SH-SY5Y (cell line): Measurements from ENCODE around the gene AAGAB.

Experiments
- GATA2 ChIP-seq: IDR thresholded peaks from 2 replicates; pipeline ENCODE4 v1.6.1; 2011; ENCODE audit warnings: mild to moderate bottlenecking, low read depth, low read length
- GATA3 ChIP-seq: IDR thresholded peaks from 2 replicates; pipeline ENCODE4 v1.6.1; 2011; ENCODE audit warnings: low read depth, mild to moderate bottlenecking, low read length, moderate library complexity

Gene AAGAB

GRCh38 chr15:67189326-67190051 is 65.0 kb downstream of the AAGAB start:
- no peak for TF ChIP-seq GATA3
- TF ChIP-seq GATA2: no peak

DNA sequence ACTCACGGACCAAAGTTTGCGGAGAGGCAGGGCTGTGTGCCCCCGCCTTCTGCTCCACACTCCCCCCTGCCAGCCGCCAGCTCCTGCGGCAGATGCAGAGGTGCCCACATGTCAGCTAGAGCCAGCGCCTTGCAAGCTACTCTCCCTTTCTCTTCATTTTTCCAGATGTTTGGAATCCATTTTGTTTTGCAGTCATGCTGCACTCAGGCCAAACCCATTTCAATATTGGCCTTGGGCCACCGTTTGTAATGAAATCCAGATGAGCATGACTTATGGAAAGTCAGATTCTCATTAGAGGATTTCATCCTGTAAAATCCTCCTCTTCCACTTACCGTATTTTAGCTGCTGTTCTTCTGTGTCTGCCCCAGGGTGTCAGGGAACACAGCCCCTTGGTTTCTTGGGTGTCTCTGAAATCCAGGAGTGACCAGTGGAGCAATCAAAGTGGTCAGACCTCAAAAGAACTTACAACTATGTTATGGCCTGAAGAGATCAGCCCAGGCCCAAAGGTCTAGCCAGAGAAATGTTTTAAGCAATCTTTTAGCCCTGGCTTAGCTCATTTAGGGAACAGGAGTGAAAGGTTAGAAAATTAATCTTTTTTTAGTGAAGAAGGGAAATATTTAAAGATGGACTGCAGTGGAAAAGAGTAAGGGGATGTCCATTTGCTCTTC is 65.8 kb downstream of the AAGAB start:
- no peak for TF ChIP-seq GATA3
- TF ChIP-seq GATA2: no peak

DNA sequence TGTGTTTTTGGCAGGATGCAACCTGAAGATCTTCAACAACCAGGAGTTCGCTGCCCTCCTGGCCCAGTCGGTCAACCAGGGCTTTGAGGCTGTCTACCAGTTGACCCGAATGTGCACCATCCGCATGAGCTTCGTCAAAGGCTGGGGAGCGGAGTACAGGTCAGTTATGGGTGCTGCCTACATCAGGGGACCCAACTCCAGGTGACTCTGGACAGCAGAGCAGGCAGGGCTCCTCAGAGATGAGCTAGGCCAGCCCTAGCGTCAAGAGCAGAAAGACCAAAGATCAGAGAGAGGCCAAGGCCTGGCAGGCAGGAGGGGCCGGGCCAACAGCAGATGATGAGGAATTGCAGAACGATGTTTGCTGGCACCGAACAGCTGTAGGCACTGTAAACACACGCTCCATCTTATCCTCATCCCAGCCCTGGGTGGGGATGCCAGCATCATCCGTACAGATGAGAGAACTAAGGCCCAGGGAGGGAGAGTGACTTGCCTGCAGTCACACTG is 67.1 kb downstream of the AAGAB start:
- no peak for TF ChIP-seq GATA3
- TF ChIP-seq GATA2: no peak

- TF ChIP-seq GATA3 (no peak), GATA2 (no peak)
These were observed 67.8 kb downstream of the AAGAB start for GRCh38 chr15:67186688-67187087.

- no peak for TF ChIP-seq GATA2
These were observed 68.2 kb downstream of the AAGAB start for GRCh38 chr15:67186226-67186649.

- TF ChIP-seq GATA3 (no peak), GATA2 (no peak)
These were observed 68.7 kb downstream of the AAGAB start for GRCh38 chr15:67185621-67186225.

DNA sequence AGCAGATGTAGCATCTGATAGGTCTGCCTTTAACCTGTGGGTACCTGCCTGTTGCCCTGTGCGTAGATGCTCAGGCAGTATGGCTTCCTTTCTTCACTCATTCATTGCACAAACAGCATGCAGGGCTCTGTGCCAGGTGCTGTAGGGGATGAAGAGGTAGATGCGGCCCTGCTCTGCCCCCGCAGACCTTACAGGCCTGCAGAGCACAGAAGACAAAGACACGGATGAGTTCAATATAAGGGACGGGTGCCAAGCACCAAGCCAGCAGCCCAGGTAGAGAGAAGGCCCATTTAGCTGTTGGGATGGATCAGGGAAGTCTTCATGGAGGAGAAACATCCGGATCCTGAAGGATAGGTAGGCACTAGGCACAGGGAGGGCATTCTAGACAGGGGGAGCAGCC is 69.4 kb downstream of the AAGAB start:
- no peak for TF ChIP-seq GATA3
- no peak for TF ChIP-seq GATA2

GRCh38 chr15:67184208-67184925 is 70.1 kb downstream of the AAGAB start:
- TF ChIP-seq GATA3 (no peak), GATA2 (no peak)

DNA sequence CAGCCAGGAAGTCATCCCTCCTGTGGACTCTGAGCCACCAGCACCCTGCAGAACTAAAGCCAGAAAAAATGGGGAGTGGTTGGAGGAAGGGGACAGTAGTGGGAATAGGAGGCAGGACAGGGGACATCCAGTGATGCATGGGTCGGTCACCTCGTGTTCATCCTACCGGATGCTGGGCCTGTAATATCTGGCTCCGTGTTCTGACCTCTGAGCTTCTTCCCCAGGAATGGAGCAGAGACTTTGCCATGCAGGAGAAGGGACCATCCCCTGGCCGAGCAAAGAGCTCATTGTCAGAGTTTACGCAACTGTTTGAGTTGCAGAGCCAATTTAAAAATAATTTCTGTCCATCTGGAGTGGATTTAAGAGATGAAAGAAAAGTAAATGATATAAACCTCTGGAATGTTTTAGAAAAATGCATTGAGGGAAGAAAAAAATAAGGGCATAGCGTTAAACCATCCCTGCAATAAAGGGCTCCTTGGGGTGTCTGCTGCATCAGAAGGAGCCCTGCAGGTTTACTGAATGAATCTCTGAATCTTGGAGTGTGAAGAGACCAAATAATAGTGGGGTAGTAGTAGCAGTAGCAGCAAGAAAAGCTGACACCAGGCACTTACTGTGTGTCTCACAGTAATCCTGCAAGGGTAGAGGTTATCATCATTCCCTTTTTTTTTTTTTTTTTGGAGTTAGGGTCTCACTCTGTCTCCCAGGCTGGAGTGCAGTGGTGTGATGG is 70.9 kb downstream of the AAGAB start:
- TF ChIP-seq GATA3 (no peak), GATA2 (no peak)

GRCh38 chr15:67181221-67181639 is 73.2 kb downstream of the AAGAB start:
- no peak for TF ChIP-seq GATA2
- TF ChIP-seq GATA3: no peak

DNA sequence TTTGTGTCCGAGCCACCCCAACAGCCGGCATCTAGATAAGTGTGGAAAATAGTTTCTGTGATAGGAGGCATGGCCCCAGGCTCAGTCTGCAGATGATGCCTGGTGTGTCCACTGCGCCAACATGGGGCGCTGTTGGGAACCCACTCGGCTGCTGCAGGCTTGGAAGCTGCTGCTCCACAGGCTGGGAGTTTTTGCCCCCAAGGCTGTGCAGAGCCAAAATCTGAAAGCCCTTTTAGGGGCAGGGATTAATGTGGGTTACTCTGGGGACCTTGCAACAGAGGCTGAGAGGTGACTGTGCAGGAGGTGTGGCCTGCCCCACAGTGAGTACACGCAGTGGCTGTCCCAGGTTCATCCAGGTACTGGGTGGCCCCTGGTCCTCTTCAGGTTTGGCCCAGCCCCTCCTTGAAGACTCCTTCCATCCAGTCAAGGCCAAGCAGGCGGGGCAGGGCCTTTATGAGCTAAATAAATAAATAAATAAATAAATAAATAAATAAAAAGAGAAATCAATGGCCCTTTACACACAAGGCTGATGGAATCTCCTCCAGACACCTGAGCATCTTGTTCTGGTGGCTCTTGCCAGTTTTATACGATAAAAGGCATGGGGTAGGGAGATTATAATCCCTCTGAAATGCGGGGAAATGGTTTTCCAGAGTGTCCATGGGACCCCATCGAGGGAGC is 73.8 kb downstream of the AAGAB start:
- TF ChIP-seq GATA2: no peak
- no peak for TF ChIP-seq GATA3

- no peak for TF ChIP-seq GATA3
- TF ChIP-seq GATA2: no peak
These were observed 74.4 kb downstream of the AAGAB start for GRCh38 chr15:67180035-67180434.

- no peak for TF ChIP-seq GATA3
These were observed 75.0 kb downstream of the AAGAB start for GRCh38 chr15:67179411-67179995.
